ENCODE results near the gene HMG20B.

The HMG20B gene

DNA sequence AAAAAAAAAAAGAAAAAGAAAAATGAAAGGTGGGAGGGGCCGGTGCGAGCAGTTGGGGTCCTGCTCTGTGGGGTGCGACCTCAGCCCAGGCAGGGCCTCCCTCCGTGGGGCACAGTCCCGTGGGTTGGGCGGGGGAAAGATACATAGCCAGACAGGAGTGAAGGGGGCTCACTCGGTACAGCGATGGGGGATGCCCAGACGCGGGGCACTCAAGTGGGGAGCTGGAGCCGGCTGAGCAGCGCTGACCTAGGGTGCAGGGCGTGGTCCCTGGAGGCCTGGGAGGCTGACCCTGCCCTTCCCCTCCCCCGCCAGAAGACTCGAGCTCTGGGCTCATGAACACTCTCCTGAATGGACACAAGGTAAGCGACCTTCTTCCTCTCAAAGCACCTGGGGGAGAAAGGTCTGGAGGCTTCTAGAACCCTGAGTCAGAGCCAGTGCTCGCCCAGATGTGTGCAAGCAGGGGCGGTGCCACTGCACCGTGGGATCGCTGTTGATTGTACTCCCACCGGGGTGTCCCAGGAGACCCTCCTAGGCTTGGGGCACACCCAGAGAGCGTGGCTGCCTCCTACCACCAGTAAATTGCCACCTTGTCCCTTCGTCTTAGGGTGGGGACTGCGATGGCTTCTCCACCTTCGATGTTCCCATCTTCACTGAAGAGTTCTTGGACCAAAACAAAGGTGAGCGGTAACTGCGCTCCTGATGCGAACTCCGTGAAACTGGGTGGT is 3.4 kb downstream of the HMG20B start:
- ATAC-seq: no peak
- no peak for TF ChIP-seq ZC3H10 (CRISPR knock-in tag; IDR thresholded peaks at IDR 0.05)
- TF ChIP-seq TCF4 (CRISPR knock-in tag; IDR thresholded peaks at IDR 0.05; ENCODE audit: borderline replicate concordance): no peak
- no peak for TF ChIP-seq SNAI2 (CRISPR knock-in tag; IDR thresholded peaks at IDR 0.05)
- TF ChIP-seq ZNF565 (CRISPR knock-in tag; conservative IDR thresholded peaks at IDR 0.05; ENCODE audit: low read depth): no peak
- TF ChIP-seq ZNF70 (CRISPR knock-in tag; IDR thresholded peaks at IDR 0.05): no peak
- no peak for TF ChIP-seq GLIS3 (CRISPR knock-in tag; IDR thresholded peaks at IDR 0.05)
- TF ChIP-seq, protein P1, sequence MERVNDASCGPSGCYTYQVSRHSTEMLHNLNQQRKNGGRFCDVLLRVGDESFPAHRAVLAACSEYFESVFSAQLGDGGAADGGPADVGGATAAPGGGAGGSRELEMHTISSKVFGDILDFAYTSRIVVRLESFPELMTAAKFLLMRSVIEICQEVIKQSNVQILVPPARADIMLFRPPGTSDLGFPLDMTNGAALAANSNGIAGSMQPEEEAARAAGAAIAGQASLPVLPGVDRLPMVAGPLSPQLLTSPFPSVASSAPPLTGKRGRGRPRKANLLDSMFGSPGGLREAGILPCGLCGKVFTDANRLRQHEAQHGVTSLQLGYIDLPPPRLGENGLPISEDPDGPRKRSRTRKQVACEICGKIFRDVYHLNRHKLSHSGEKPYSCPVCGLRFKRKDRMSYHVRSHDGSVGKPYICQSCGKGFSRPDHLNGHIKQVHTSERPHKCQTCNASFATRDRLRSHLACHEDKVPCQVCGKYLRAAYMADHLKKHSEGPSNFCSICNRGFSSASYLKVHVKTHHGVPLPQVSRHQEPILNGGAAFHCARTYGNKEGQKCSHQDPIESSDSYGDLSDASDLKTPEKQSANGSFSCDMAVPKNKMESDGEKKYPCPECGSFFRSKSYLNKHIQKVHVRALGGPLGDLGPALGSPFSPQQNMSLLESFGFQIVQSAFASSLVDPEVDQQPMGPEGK (CRISPR knock-in tag; IDR thresholded peaks at IDR 0.05; ENCODE audit: borderline replicate concordance): no peak

GRCh38 chr19:3576696-3577443 is 4.1 kb downstream of the HMG20B start:
- no peak for TF ChIP-seq PPARA (CRISPR knock-in tag; IDR thresholded peaks at IDR 0.05; ENCODE audit: borderline replicate concordance)
- TF ChIP-seq GLIS3 (CRISPR knock-in tag; IDR thresholded peaks at IDR 0.05): no peak
- no peak for TF ChIP-seq RARB (CRISPR knock-in tag; IDR thresholded peaks at IDR 0.05)
- TF ChIP-seq CSRNP3 (CRISPR knock-in tag; IDR thresholded peaks at IDR 0.05): no peak
- TF ChIP-seq BACH2 (CRISPR knock-in tag; IDR thresholded peaks at IDR 0.05; ENCODE audit: borderline replicate concordance): no peak
- no peak for TF ChIP-seq TOX (CRISPR knock-in tag; IDR thresholded peaks at IDR 0.05; ENCODE audit: borderline replicate concordance)
- TF ChIP-seq SNAI2 (CRISPR knock-in tag; IDR thresholded peaks at IDR 0.05): no peak
- no peak for TF ChIP-seq ZNF565 (CRISPR knock-in tag; conservative IDR thresholded peaks at IDR 0.05; ENCODE audit: low read depth)
- TF ChIP-seq OSR1 (CRISPR knock-in tag; IDR thresholded peaks at IDR 0.05): no peak
- TF ChIP-seq ARNTL (CRISPR knock-in tag; IDR thresholded peaks at IDR 0.05; ENCODE audit: borderline replicate concordance, low read depth): no peak
- TF ChIP-seq POU6F1 (CRISPR knock-in tag; IDR thresholded peaks at IDR 0.05; ENCODE audit: borderline replicate concordance, low read depth): no peak
- no peak for ATAC-seq

DNA sequence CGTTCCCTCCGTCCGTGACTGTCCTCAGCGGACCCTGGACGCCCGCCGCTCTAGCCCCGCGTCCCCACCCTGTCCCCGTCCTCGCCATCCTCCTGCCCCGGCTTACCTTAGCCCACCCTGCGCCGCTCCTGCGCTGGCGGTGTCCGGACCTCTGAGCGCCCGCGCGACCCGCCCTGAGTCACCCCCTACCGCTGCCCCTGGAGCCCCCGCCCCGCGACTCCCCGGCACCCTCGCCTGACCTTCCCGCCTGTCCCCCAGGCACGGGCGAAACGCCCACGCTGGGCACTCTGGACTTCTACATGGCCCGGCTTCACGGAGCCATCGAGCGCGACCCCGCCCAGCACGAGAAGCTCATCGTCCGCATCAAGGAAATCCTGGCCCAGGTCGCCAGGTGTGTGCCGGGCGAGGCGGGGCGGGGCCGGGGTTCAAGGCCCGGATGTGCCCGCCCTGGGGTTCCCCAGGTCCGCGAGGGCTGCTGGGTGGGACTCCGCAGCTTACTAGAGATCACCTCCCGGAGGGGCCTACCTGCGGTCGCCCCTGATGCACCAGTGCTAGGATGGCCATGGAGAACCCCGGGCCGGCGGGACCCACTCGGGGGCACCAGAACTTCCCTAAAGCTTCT is 5.1 kb downstream of the HMG20B start:
- TF ChIP-seq GLIS3 (CRISPR knock-in tag; IDR thresholded peaks at IDR 0.05) (no peak), ZC3H10 (CRISPR knock-in tag; IDR thresholded peaks at IDR 0.05) (no peak), TCF4 (CRISPR knock-in tag; IDR thresholded peaks at IDR 0.05; ENCODE audit: borderline replicate concordance) (no peak), ZNF8 (CRISPR knock-in tag; IDR thresholded peaks at IDR 0.05) (no peak), ZFP30 (CRISPR knock-in tag; IDR thresholded peaks at IDR 0.05) (no peak), ZNF70 (CRISPR knock-in tag; IDR thresholded peaks at IDR 0.05) (no peak), BACH2 (CRISPR knock-in tag; IDR thresholded peaks at IDR 0.05; ENCODE audit: borderline replicate concordance) (no peak), CSRNP3 (CRISPR knock-in tag; IDR thresholded peaks at IDR 0.05) (no peak), RARB (CRISPR knock-in tag; IDR thresholded peaks at IDR 0.05) (no peak), OSR1 (CRISPR knock-in tag; IDR thresholded peaks at IDR 0.05) (no peak), TOX (CRISPR knock-in tag; IDR thresholded peaks at IDR 0.05; ENCODE audit: borderline replicate concordance) (no peak), ISL1 (CRISPR knock-in tag; IDR thresholded peaks at IDR 0.05) (no peak)
- TF ChIP-seq, protein P2, sequence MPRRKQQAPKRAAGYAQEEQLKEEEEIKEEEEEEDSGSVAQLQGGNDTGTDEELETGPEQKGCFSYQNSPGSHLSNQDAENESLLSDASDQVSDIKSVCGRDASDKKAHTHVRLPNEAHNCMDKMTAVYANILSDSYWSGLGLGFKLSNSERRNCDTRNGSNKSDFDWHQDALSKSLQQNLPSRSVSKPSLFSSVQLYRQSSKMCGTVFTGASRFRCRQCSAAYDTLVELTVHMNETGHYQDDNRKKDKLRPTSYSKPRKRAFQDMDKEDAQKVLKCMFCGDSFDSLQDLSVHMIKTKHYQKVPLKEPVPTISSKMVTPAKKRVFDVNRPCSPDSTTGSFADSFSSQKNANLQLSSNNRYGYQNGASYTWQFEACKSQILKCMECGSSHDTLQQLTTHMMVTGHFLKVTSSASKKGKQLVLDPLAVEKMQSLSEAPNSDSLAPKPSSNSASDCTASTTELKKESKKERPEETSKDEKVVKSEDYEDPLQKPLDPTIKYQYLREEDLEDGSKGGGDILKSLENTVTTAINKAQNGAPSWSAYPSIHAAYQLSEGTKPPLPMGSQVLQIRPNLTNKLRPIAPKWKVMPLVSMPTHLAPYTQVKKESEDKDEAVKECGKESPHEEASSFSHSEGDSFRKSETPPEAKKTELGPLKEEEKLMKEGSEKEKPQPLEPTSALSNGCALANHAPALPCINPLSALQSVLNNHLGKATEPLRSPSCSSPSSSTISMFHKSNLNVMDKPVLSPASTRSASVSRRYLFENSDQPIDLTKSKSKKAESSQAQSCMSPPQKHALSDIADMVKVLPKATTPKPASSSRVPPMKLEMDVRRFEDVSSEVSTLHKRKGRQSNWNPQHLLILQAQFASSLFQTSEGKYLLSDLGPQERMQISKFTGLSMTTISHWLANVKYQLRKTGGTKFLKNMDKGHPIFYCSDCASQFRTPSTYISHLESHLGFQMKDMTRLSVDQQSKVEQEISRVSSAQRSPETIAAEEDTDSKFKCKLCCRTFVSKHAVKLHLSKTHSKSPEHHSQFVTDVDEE (CRISPR knock-in tag; IDR thresholded peaks at IDR 0.05): no peak
- TF ChIP-seq, protein P1 (CRISPR knock-in tag; IDR thresholded peaks at IDR 0.05; ENCODE audit: borderline replicate concordance): no peak
- ATAC-seq: no peak

Data from SK-N-SH treated with all-trans-retinoic acid at 6 μM for 48 hours (cell line).